ENCODE data around the gene CADM1. TPM values are rescaled to one million over a fixed set of nuclear protein-coding genes. Genes with fewer than 3 reads are reported as not detected.

CADM1 gene
- total and polyA plus RNA-seq, 2 donors (not counting 3 experiments of a cell fraction or from before 2014, with no cell fraction given): 0.52 to 2.6 TPM

- H3K27me3 ChIP-seq (ENCODE audit: control insufficient read depth in 2 of 2, insufficient read depth in 2 of 2, low read length in 2 of 2): no peaks in the 10 kb centered on the region
- H3K9me3 ChIP-seq (replicated peaks; ENCODE audit: control insufficient read depth, insufficient read depth, low read length): no peaks in the 10 kb centered on the region
- TF ChIP-seq EZH2 (IDR thresholded peaks at IDR 0.05; ENCODE audit: borderline replicate concordance, low read depth, low read length, severe bottlenecking): no peak
- TF ChIP-seq FOS (IDR thresholded peaks at IDR 0.05; ENCODE audit: borderline replicate concordance, insufficient read depth, low read length): no peak
- no peak for TF ChIP-seq CTCF (IDR thresholded peaks at IDR 0.05; ENCODE audit: extremely low read depth in 1 of 2, insufficient read depth in 1 of 2, low read depth in 1 of 2, low read length in 2 of 2)
- no peak for TF ChIP-seq POLR2AphosphoS5 (IDR thresholded peaks at IDR 0.05; ENCODE audit: insufficient read depth, low read depth, low read length)
- TF ChIP-seq MYC (IDR thresholded peaks at IDR 0.05; ENCODE audit: low read depth, low read length): no peak
- no peak for TF ChIP-seq JUN (IDR thresholded peaks at IDR 0.05; ENCODE audit: borderline replicate concordance, insufficient read depth, insufficient read length, low read depth)
- TF ChIP-seq POLR2A (IDR thresholded peaks at IDR 0.05; ENCODE audit: low read depth, low read length): no peak
- no peak for TF ChIP-seq MAX (IDR thresholded peaks at IDR 0.05; ENCODE audit: insufficient read depth, insufficient read length)
- no peak for TF ChIP-seq GATA2 (IDR thresholded peaks at IDR 0.05; ENCODE audit: insufficient read depth, insufficient read length, low read depth, low read length)
- no peaks in the 10 kb centered on the region for H3K4me1 ChIP-seq (ENCODE audit: control insufficient read depth, extremely low read depth, insufficient read depth, low read length)
- no TSS peak for BruUV-seq (replicated peaks)
- H2AFZ ChIP-seq (ENCODE audit: low read depth, low read length): no peak overlapping the region
- H4K20me1 ChIP-seq (replicated peaks; ENCODE audit: control insufficient read depth, extremely low read depth, insufficient read depth, low read length): no peaks in the 10 kb centered on the region
- POLR2A ChIA-PET: no interaction called here
- DNase-seq (ENCODE audit: low read depth, low spot score) (no peak), FAIRE-seq (no peak)
- H3K36me3 ChIP-seq (ENCODE audit: control insufficient read depth in 2 of 2, extremely low read depth in 1 of 2, insufficient read depth in 2 of 2, low read length in 2 of 2): no peaks in the 10 kb centered on the region
- dilution Hi-C loops (cut with MboI; ENCODE audit: extremely low pct_ligation_motif_present, low sequenced_read_pairs) (no loop called here), intact Hi-C loops (cut with micrococcal nuclease) (no loop called here)
- no peaks in the 10 kb centered on the region for H3K9me1 ChIP-seq (replicated peaks; ENCODE audit: control insufficient read depth, extremely low read depth, insufficient read depth, low read length)
- no peak overlapping the region for H3K4me3 ChIP-seq (replicated peaks in 1 of 3; ENCODE audit: insufficient read depth in 1 of 3, low read depth in 1 of 3, low read length in 3 of 3)
- H3K27ac ChIP-seq (ENCODE audit: insufficient read depth, low read depth, low read length): no peak overlapping the region
- H3K9ac ChIP-seq (replicated peaks; ENCODE audit: extremely low read depth, insufficient read depth, low read length): no peak overlapping the region
- no peak overlapping the region for H3K4me2 ChIP-seq (ENCODE audit: insufficient read depth, low read length)
- CTCF ChIA-PET: no interaction called here
- H3K79me2 ChIP-seq (ENCODE audit: control insufficient read depth, insufficient read depth, low read length): no peaks in the 10 kb centered on the region
Measured at GRCh38 chr11:115144014-115144413, 360.2 kb downstream of the CADM1 start.
